Measurements from ENCODE around the gene SLC4A5. TPM values are rescaled to one million over a fixed set of nuclear protein-coding genes. Genes with fewer than 3 reads are reported as not detected.
"Not testable (repeated sequence)": the region's sequence is repeated elsewhere in the genome, so short reads cannot be mapped to it uniquely, and the experiment has no call there.

SLC4A5 gene
- total RNA-seq, 1 experiment from 2014 or later = 1.8 TPM

DNA sequence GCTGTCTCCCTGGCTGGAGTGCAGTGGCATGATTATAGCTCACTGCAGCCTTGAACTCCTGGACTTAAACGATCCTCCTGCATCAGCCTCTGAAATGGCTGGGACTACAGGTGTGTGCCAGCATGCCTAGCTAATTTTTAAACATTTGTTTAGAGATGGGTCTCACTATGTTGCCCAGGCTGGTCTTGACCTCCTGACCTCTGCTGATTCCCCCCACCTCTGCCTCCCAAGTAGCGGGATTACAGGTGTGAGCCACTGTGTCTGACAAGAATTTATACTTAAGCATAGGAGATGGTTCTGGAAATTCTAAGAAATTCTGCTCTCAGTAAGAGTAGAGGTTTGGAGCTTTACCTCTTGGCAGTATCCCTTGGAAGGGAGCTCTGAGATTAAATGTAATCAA lies 126.6 kb downstream of the SLC4A5 start:
- H3K27ac ChIP-seq (ENCODE audit: low read depth, low read length, poor library complexity, severe bottlenecking) = no peak overlapping the region
- intact Hi-C loops (cut with micrococcal nuclease; ENCODE audit: unreplicated experiment) = no loop called here
- ChIA-PET CTCF (interaction anchor here (0.8 kb wide), 1 partner anchor 17 kb away, joined by 3 read pairs; no protein-coding TSS in a partner anchor), POLR2A (ENCODE audit: low non-redundant PET) (no interaction called here)
- no peaks in the 10 kb centered on the region for H3K9me3 ChIP-seq (ENCODE audit: low read depth, low read length, poor library complexity, severe bottlenecking)
- no peaks in the 10 kb centered on the region for H3K27me3 ChIP-seq (replicated peaks; ENCODE audit: insufficient read depth, low read depth, low read length, poor library complexity)
- no peak for DNase-seq (ENCODE audit: low spot score)
- no peak for TF ChIP-seq EZH2 (IDR thresholded peaks at IDR 0.05; ENCODE audit: borderline replicate concordance, low read depth, low read length, poor library complexity, severe bottlenecking)
- TF ChIP-seq, protein P1, sequence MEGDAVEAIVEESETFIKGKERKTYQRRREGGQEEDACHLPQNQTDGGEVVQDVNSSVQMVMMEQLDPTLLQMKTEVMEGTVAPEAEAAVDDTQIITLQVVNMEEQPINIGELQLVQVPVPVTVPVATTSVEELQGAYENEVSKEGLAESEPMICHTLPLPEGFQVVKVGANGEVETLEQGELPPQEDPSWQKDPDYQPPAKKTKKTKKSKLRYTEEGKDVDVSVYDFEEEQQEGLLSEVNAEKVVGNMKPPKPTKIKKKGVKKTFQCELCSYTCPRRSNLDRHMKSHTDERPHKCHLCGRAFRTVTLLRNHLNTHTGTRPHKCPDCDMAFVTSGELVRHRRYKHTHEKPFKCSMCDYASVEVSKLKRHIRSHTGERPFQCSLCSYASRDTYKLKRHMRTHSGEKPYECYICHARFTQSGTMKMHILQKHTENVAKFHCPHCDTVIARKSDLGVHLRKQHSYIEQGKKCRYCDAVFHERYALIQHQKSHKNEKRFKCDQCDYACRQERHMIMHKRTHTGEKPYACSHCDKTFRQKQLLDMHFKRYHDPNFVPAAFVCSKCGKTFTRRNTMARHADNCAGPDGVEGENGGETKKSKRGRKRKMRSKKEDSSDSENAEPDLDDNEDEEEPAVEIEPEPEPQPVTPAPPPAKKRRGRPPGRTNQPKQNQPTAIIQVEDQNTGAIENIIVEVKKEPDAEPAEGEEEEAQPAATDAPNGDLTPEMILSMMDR (conservative IDR thresholded peaks at IDR 0.05; ENCODE audit: low read depth, low read length) = no peak
- H3K4me1 ChIP-seq (ENCODE audit: insufficient read depth, low read length, poor library complexity, severe bottlenecking) = no peaks in the 10 kb centered on the region
- no peak overlapping the region for H3K4me3 ChIP-seq (ENCODE audit: low read depth, low read length, poor library complexity, severe bottlenecking)
- no TSS peak for BruUV-seq (replicated peaks)
- H3K36me3 ChIP-seq (ENCODE audit: insufficient read depth, low read length, poor library complexity, severe bottlenecking) = peaks cover 72% of the 10 kb centered on the region

GRCh38 chr2:74215771-74216170 lies 127.4 kb downstream of the SLC4A5 start:
- POLR2A ChIA-PET (ENCODE audit: low non-redundant PET); BruUV-seq (replicated peaks); H3K9me3 ChIP-seq (ENCODE audit: low read depth, low read length, poor library complexity, severe bottlenecking); intact Hi-C loops (cut with micrococcal nuclease; ENCODE audit: unreplicated experiment); H3K4me1 ChIP-seq (ENCODE audit: insufficient read depth, low read length, poor library complexity, severe bottlenecking); H3K27ac ChIP-seq (ENCODE audit: low read depth, low read length, poor library complexity, severe bottlenecking); DNase-seq (ENCODE audit: low spot score); H3K4me3 ChIP-seq (ENCODE audit: low read depth, low read length, poor library complexity, severe bottlenecking); H3K27me3 ChIP-seq (replicated peaks; ENCODE audit: insufficient read depth, low read depth, low read length, poor library complexity): not testable (repeated sequence)
- CTCF ChIA-PET = interaction anchor here (0.8 kb wide), 1 partner anchor 16 kb away, joined by 3 read pairs; no protein-coding TSS in a partner anchor
- peaks cover 81% of the 10 kb centered on the region for H3K36me3 ChIP-seq (ENCODE audit: insufficient read depth, low read length, poor library complexity, severe bottlenecking)

- Histone ChIP-seq H3K9me3 (ENCODE audit: low read depth, low read length, poor library complexity, severe bottlenecking) (no peaks in the 10 kb centered on the region), H3K27ac (ENCODE audit: low read depth, low read length, poor library complexity, severe bottlenecking) (no peak overlapping the region), H3K27me3 (replicated peaks; ENCODE audit: insufficient read depth, low read depth, low read length, poor library complexity) (no peaks in the 10 kb centered on the region), H3K4me3 (ENCODE audit: low read depth, low read length, poor library complexity, severe bottlenecking) (no peak overlapping the region), H3K4me1 (ENCODE audit: insufficient read depth, low read length, poor library complexity, severe bottlenecking) (no peaks in the 10 kb centered on the region), H3K36me3 (ENCODE audit: insufficient read depth, low read length, poor library complexity, severe bottlenecking) (peaks cover 96% of the 10 kb centered on the region)
- TF ChIP-seq, protein P1 (conservative IDR thresholded peaks at IDR 0.05; ENCODE audit: low read depth, low read length) = no peak
- no peak for TF ChIP-seq EZH2 (IDR thresholded peaks at IDR 0.05; ENCODE audit: borderline replicate concordance, low read depth, low read length, poor library complexity, severe bottlenecking)
- BruUV-seq (replicated peaks) = no TSS peak
- no peak for DNase-seq (ENCODE audit: low spot score)
- CTCF ChIA-PET = interaction anchor here (0.6 kb wide), 1 partner anchor 384 kb away, joined by 9 read pairs; the partner anchor contains the start of gene STAMBP
- POLR2A ChIA-PET (ENCODE audit: low non-redundant PET) = no interaction called here
- intact Hi-C loops (cut with micrococcal nuclease; ENCODE audit: unreplicated experiment) = no loop called here
Measured at GRCh38 chr2:74212702-74213410, 130.4 kb downstream of the SLC4A5 start.

Data from A673 (cell line).